ENCODE results near the gene BCL2L2. TPM values are rescaled to one million over a fixed set of nuclear protein-coding genes. Genes with fewer than 3 reads are reported as not detected.
"Not testable (repeated sequence)": the region's sequence is repeated elsewhere in the genome, so short reads cannot be mapped to it uniquely, and the experiment has no call there.

The BCL2L2 gene, protein sequence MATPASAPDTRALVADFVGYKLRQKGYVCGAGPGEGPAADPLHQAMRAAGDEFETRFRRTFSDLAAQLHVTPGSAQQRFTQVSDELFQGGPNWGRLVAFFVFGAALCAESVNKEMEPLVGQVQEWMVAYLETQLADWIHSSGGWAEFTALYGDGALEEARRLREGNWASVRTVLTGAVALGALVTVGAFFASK
- total RNA-seq (1 to 10 TPM; 1.9 to 4.6 (median 2.2) TPM), total RNA-seq (0.32 to 6.6 (median 1.3) reads per million in 29 experiments)
- 1.2 TPM for total RNA-seq (2013)

DNA sequence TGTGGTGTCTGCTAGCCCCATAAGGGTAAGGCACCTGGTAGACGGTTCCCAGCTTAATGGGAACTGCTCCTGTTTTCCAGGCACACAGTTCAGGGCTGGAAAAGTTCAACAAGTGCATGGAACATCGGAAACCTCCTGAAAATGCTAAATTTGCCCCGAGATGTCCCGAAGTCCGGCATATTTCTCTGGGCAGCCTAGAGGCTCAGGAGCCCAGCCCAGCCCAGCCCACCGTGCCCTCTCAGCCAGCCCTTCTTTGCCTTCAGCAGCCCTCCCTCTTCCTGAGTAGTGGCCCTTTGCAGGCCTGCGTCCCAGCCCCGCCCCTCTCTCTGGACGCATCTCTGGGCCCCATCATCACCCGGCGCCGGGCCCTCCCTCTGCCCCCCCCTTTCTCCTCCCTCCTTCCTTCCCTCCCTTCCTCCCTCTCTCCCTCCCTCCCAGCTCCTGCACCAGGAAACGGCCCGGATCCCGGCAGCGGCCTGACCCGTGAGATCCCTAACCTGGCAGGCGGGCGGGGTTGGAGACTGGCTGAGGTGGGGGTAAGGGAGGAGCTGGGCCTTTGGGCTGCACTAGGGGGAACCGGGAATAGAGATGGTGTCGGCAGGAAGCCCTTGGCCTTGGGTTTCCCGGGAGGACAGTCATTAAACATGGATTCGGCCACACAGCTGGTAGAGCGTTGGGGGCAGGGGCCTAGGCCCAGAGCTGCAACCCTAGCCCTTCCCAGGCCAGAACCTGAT, at the start of gene BCL2L2:
BCL2L2 (plus strand) TSS at position 422 of the 734 bp plus-strand sequence. CDS start 935 bp downstream, outside the sequence.
- ATAC-seq (replicated peaks in 1 of 4) (no peak), DNase-seq (peak in 1 of 35 experiments; percentile 21)
- H3K27ac Mint-ChIP-seq, result peak within 1 kb of the TSS in 1 of 2 donors; percentile 63
- ChIA-PET POLR2A (no interaction called here), CTCF (interaction anchor here in 1 of 2 donors (1.4 kb wide), 1 partner anchor 15 kb away, joined by 3 read pairs; the partner anchor contains the start of gene PABPN1)
- Histone ChIP-seq H3K9me3 (no peaks in the 10 kb centered on the region), H3K4me1 (ENCODE audit: control insufficient read depth in 1 of 2, extremely low read depth in 1 of 2, insufficient read depth in 2 of 2, low read length in 2 of 2) (peaks cover 0 to 14% of the 10 kb centered on the region in 2 experiments), H3K27me3 (replicated peaks in 1 of 2; ENCODE audit: control insufficient read depth in 2 of 2, extremely low read depth in 1 of 2, insufficient read depth in 2 of 2, low read length in 1 of 2) (peaks cover 0 to 51% of the 10 kb centered on the region in 2 experiments), H3K36me3 (ENCODE audit: control insufficient read depth in 2 of 2, extremely low read depth in 1 of 2, insufficient read depth in 1 of 2, low read length in 1 of 2) (no peaks in the 10 kb centered on the region), H3K4me3 (ENCODE audit: control insufficient read depth in 1 of 2, extremely low read depth in 1 of 2, low read length in 1 of 2) (no peak within 1 kb of the TSS), H3K27ac (ENCODE audit: low read length) (no peak within 1 kb of the TSS)
- no peaks in the 10 kb centered on the region for H3K36me3 Mint-ChIP-seq
- H3K27me3 Mint-ChIP-seq, result peaks cover 24 to 40% of the 10 kb centered on the region in 2 donors
- 30% methylated on average over 20 of the region's 24 CpGs for WGBS (ENCODE audit: insufficient coverage)
- H3K4me1 Mint-ChIP-seq, result peaks cover 3 to 10% (median 5%) of the 10 kb centered on the region in 3 donors
- peak within 1 kb of the TSS in 1 of 3 donors; percentile 41 for H3K4me3 Mint-ChIP-seq
- H3K9me3 Mint-ChIP-seq, result no peaks in the 10 kb centered on the region

DNA sequence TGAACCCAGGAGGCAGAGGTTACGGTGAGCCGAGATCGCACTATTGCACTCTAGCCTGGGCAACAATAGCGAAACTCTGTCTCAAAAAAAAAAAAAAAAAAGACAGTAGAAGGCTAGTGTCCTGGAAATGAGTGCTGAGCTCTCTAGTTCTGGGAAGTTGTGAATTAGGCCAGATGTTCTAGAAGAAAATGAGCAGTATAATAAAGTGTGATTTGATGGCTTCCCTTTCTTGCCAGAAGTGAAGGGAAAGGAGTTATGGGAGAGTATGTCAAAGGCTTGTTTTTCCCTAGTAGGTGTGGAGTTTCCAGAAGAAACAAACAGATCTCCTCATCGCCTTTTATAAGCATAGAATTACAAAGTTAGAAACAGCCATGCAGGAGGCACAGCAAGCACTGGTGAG, 48.4 kb upstream of the BCL2L2 start:
- H3K4me1 Mint-ChIP-seq, result no peaks in the 10 kb centered on the region
- H3K4me3 Mint-ChIP-seq, result no peak overlapping the region
- CTCF ChIA-PET, result interaction anchor here (0.6 to 0.9 kb wide), 3 partner anchors 27 to 1929 kb away, joined by 6 to 8 read pairs (median 6); no protein-coding TSS in a partner anchor
- Histone ChIP-seq H3K36me3 (ENCODE audit: control insufficient read depth in 2 of 2, extremely low read depth in 1 of 2, insufficient read depth in 1 of 2, low read length in 1 of 2) (no peaks in the 10 kb centered on the region), H3K4me3 (ENCODE audit: control insufficient read depth in 1 of 2, extremely low read depth in 1 of 2, low read length in 1 of 2) (no peak overlapping the region), H3K4me1 (ENCODE audit: control insufficient read depth in 1 of 2, extremely low read depth in 1 of 2, insufficient read depth in 2 of 2, low read length in 2 of 2) (no peaks in the 10 kb centered on the region), H3K9me3 (no peaks in the 10 kb centered on the region), H3K27ac (ENCODE audit: low read length) (no peak overlapping the region), H3K27me3 (replicated peaks in 1 of 2; ENCODE audit: control insufficient read depth in 2 of 2, extremely low read depth in 1 of 2, insufficient read depth in 2 of 2, low read length in 1 of 2) (peaks cover 3 to 10% of the 10 kb centered on the region in 2 experiments)
- no peaks in the 10 kb centered on the region for H3K9me3 Mint-ChIP-seq
- no peak overlapping the region for H3K27ac Mint-ChIP-seq
- POLR2A ChIA-PET, result interaction anchor here (0.5 to 0.7 kb wide), 3 partner anchors 30 to 656 kb away, joined by 3 to 5 read pairs (median 5); no protein-coding TSS in a partner anchor
- H3K27me3 Mint-ChIP-seq, result peaks cover 37 to 39% of the 10 kb centered on the region in 2 donors
- ATAC-seq (replicated peaks in 1 of 4), result no peak
- no peaks in the 10 kb centered on the region for H3K36me3 Mint-ChIP-seq
- no peak for DNase-seq
- 95% methylated on average over 4 of the region's 5 CpGs for WGBS (ENCODE audit: insufficient coverage)

DNA sequence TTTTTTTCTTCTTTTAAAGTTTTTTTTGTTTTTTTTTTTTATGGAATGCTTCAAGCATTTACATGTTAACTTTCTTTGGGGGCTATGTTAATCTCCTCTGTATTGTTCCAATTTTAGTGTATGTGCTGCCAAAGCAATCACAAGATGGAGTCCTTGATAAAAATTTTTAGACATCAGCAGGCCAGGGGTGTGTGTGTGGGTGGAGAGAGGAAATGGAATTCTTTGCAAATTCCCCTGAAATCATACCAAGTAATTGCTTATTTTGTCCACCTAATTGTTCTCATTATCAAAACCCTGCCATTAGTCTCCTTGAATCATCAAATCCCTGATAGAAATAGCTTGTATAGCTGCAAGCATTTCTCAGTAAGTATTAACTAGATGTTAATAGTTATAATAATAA, 47.2 kb upstream of the BCL2L2 start:
- Histone ChIP-seq H3K27ac (ENCODE audit: low read length) (no peak overlapping the region), H3K36me3 (ENCODE audit: control insufficient read depth in 2 of 2, extremely low read depth in 1 of 2, insufficient read depth in 1 of 2, low read length in 1 of 2) (no peaks in the 10 kb centered on the region), H3K9me3 (no peaks in the 10 kb centered on the region), H3K4me1 (ENCODE audit: control insufficient read depth in 1 of 2, extremely low read depth in 1 of 2, insufficient read depth in 2 of 2, low read length in 2 of 2) (no peaks in the 10 kb centered on the region), H3K27me3 (replicated peaks in 1 of 2; ENCODE audit: control insufficient read depth in 2 of 2, extremely low read depth in 1 of 2, insufficient read depth in 2 of 2, low read length in 1 of 2) (peaks cover 3 to 10% of the 10 kb centered on the region in 2 experiments), H3K4me3 (ENCODE audit: control insufficient read depth in 1 of 2, extremely low read depth in 1 of 2, low read length in 1 of 2) (no peak overlapping the region)
- H3K27me3 Mint-ChIP-seq, result peaks cover 34 to 41% of the 10 kb centered on the region in 2 donors
- no peak for ATAC-seq (replicated peaks in 1 of 4)
- H3K9me3 Mint-ChIP-seq, result no peaks in the 10 kb centered on the region
- ChIA-PET POLR2A (interaction anchor here in 1 of 2 donors (0.7 kb wide), 1 partner anchor 84 kb away, joined by 3 read pairs; no protein-coding TSS in a partner anchor), CTCF (no interaction called here)
- no peaks in the 10 kb centered on the region for H3K4me1 Mint-ChIP-seq
- H3K36me3 Mint-ChIP-seq, result no peaks in the 10 kb centered on the region
- H3K27ac Mint-ChIP-seq, result no peak overlapping the region
- DNase-seq, result no peak
- H3K4me3 Mint-ChIP-seq, result no peak overlapping the region

DNA sequence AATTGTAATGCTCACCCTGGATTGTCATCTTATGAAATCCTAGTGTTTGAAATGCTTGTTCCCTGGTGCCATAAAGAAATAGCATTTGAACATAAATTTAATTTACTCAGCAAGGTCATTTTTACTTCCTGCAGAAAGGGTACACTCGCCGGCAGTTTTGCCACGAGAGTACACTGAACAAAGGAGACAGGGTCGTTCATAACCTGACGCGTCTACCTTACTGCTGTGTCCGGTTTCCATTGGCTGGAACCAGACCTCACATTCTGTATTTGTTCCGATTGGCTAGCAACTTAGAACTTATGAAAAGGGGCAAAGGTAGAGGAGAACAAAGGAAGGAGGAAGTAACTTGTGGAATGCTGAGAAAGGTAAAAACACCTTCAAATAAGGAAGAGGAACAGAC, 45.8 kb upstream of the BCL2L2 start:
- POLR2A ChIA-PET; H3K4me3 ChIP-seq (ENCODE audit: control insufficient read depth in 1 of 2, extremely low read depth in 1 of 2, low read length in 1 of 2); H3K27ac Mint-ChIP-seq; H3K9me3 Mint-ChIP-seq; DNase-seq; H3K36me3 Mint-ChIP-seq; H3K9me3 ChIP-seq; CTCF ChIA-PET; H3K27ac ChIP-seq (ENCODE audit: low read length); H3K4me1 ChIP-seq (ENCODE audit: control insufficient read depth in 1 of 2, extremely low read depth in 1 of 2, insufficient read depth in 2 of 2, low read length in 2 of 2); H3K4me1 Mint-ChIP-seq; ATAC-seq (replicated peaks in 1 of 4); H3K36me3 ChIP-seq (ENCODE audit: control insufficient read depth in 2 of 2, extremely low read depth in 1 of 2, insufficient read depth in 1 of 2, low read length in 1 of 2); H3K4me3 Mint-ChIP-seq: not testable (repeated sequence)
- H3K27me3 ChIP-seq (replicated peaks in 1 of 2; ENCODE audit: control insufficient read depth in 2 of 2, extremely low read depth in 1 of 2, insufficient read depth in 2 of 2, low read length in 1 of 2), result peaks cover 3 to 10% of the 10 kb centered on the region in 2 experiments
- peaks cover 31 to 51% of the 10 kb centered on the region in 2 donors for H3K27me3 Mint-ChIP-seq
- 49% methylated on average over 4 of the region's 8 CpGs for WGBS (ENCODE audit: insufficient coverage)

DNA sequence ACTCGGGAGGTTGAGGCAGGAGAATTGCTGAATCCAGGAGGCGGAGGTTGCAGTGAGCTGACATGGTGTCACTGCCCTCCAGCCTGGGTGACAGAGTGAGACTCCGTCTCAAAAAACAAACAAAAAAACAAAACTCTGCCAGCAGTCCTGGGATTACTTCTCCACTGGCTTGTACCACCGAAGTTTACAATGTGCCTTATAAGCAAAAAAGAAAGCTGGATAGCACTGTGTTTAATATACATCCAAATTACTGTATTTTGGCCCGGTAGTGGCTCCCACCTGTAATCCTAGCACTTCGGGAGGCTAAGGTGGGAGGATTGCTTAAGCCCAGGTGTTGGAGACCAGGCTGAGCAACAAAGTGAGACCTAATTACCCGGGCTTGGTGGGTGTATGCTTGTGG, 37.4 kb upstream of the BCL2L2 start:
- no peak overlapping the region for H3K4me3 Mint-ChIP-seq
- no peaks in the 10 kb centered on the region for H3K4me1 Mint-ChIP-seq
- peaks cover 3 to 15% of the 10 kb centered on the region in 2 donors for H3K27me3 Mint-ChIP-seq
- no peaks in the 10 kb centered on the region for H3K36me3 Mint-ChIP-seq
- DNase-seq, result no peak
- Histone ChIP-seq H3K36me3 (ENCODE audit: control insufficient read depth in 2 of 2, extremely low read depth in 1 of 2, insufficient read depth in 1 of 2, low read length in 1 of 2) (no peaks in the 10 kb centered on the region), H3K27me3 (replicated peaks in 1 of 2; ENCODE audit: control insufficient read depth in 2 of 2, extremely low read depth in 1 of 2, insufficient read depth in 2 of 2, low read length in 1 of 2) (peaks cover 0 to 3% of the 10 kb centered on the region in 2 experiments), H3K27ac (ENCODE audit: low read length) (no peak overlapping the region), H3K4me3 (ENCODE audit: control insufficient read depth in 1 of 2, extremely low read depth in 1 of 2, low read length in 1 of 2) (no peak overlapping the region), H3K9me3 (no peaks in the 10 kb centered on the region), H3K4me1 (ENCODE audit: control insufficient read depth in 1 of 2, extremely low read depth in 1 of 2, insufficient read depth in 2 of 2, low read length in 2 of 2) (no peaks in the 10 kb centered on the region)
- WGBS (ENCODE audit: insufficient coverage), result 96% methylated on average over 3 of the region's 7 CpGs
- ChIA-PET CTCF (interaction anchor here in 1 of 2 donors (0.6 kb wide), 1 partner anchor 93 kb away, joined by 3 read pairs; no protein-coding TSS in a partner anchor), POLR2A (interaction anchor here in 1 of 2 donors (0.5 kb wide), 1 partner anchor 51 kb away, joined by 4 read pairs; no protein-coding TSS in a partner anchor)
- no peak overlapping the region for H3K27ac Mint-ChIP-seq
- H3K9me3 Mint-ChIP-seq, result no peaks in the 10 kb centered on the region
- ATAC-seq (replicated peaks in 1 of 4), result no peak

DNA sequence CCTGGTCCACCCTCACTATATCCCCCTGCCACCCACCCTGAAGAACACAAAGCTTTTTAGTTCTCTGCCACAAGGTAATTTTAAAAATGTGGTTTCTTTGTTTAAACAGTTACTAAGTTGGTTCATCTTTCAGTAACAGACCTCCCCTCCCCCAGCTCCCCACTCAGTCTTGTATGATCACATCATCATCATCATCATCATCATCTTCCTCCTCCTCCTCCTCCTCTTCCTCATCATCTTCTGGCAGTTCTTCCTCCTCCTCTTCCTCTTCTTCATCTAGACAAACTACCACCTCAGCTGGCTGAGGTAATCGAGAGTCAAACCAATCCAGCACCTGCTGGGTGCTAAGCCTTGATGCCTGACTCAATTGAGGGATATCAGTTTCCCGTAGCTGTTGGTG, 31.2 kb upstream of the BCL2L2 start:
- H3K27ac ChIP-seq (ENCODE audit: low read length), result no peak overlapping the region
- ATAC-seq (replicated peaks in 1 of 4) (no peak), DNase-seq (no peak)
- CTCF ChIA-PET, result no interaction called here
- H3K4me3 Mint-ChIP-seq, result no peak overlapping the region
- peaks cover 10% of the 10 kb centered on the region in 2 donors for H3K36me3 ChIP-seq (ENCODE audit: control insufficient read depth in 2 of 2, extremely low read depth in 1 of 2, insufficient read depth in 1 of 2, low read length in 1 of 2)
- no peaks in the 10 kb centered on the region for H3K9me3 ChIP-seq
- H3K9me3 Mint-ChIP-seq, result no peaks in the 10 kb centered on the region
- H3K27me3 ChIP-seq (replicated peaks in 1 of 2; ENCODE audit: control insufficient read depth in 2 of 2, extremely low read depth in 1 of 2, insufficient read depth in 2 of 2, low read length in 1 of 2), result no peaks in the 10 kb centered on the region
- no peak overlapping the region for H3K4me3 ChIP-seq (ENCODE audit: control insufficient read depth in 1 of 2, extremely low read depth in 1 of 2, low read length in 1 of 2)
- H3K4me1 Mint-ChIP-seq, result peaks cover 0 to 1% (median 0%) of the 10 kb centered on the region in 3 donors
- no peak overlapping the region for H3K27ac Mint-ChIP-seq
- H3K4me1 ChIP-seq (ENCODE audit: control insufficient read depth in 1 of 2, extremely low read depth in 1 of 2, insufficient read depth in 2 of 2, low read length in 2 of 2), result no peaks in the 10 kb centered on the region
- 94% methylated on average over 2 of the region's 2 CpGs for WGBS (ENCODE audit: insufficient coverage)
- POLR2A ChIA-PET, result interaction anchor here in 1 of 2 donors (0.5 kb wide), 1 partner anchor 202 kb away, joined by 3 read pairs; no protein-coding TSS in a partner anchor
- no peaks in the 10 kb centered on the region for H3K27me3 Mint-ChIP-seq
- peaks cover 16% of the 10 kb centered on the region for H3K36me3 Mint-ChIP-seq

All from T-cell (primary cell).